Astrocyte (in vitro differentiated cells and primary cell): ENCODE data around the gene RNF180. TPM values are rescaled to one million over a fixed set of nuclear protein-coding genes. Genes with fewer than 3 reads are reported as not detected.

Source experiments
- DNase-seq: peaks from one replicate; pipeline ENCODE4 v3.0.0-alpha.2; 2010; ENCODE audit warnings: low read depth
- FAIRE-seq: peaks from 2 replicates; lab custom pipeline; 2011; peaks lifted over from hg19 to GRCh38; lab: Jason Lieb, UNC
- H2AFZ ChIP-seq: 2 replicates; pipeline ENCODE4 v1.6.0; 2012; ENCODE audit warnings: low read depth, low read length, inconsistent platforms
- H3K27ac ChIP-seq: 2 replicates; pipeline ENCODE4 v1.5.1; 2011; ENCODE audit warnings: low read depth, low read length, inconsistent platforms
- H3K27me3 ChIP-seq: 2 replicates; pipeline ENCODE4 v1.6.0; 2011; ENCODE audit warnings: low read length, inconsistent platforms; ENCODE audit not compliant: insufficient read depth
- H3K36me3 ChIP-seq: 2 replicates; pipeline ENCODE4 v1.5.1; 2011; ENCODE audit warnings: low read length, inconsistent platforms; ENCODE audit not compliant: insufficient read depth
- H3K4me1 ChIP-seq: 2 replicates; pipeline ENCODE4 v1.5.1; 2011; ENCODE audit warnings: low read length, inconsistent platforms; ENCODE audit not compliant: insufficient read depth
- H3K4me2 ChIP-seq: 2 replicates; pipeline ENCODE4 v1.6.0; 2012; ENCODE audit warnings: low read length, inconsistent platforms
- H3K4me3 ChIP-seq: 2 replicates; pipeline ENCODE4 v1.5.1; 2011; ENCODE audit warnings: low read depth, mild to moderate bottlenecking, low read length, inconsistent platforms; ENCODE audit not compliant: insufficient read depth
- H3K79me2 ChIP-seq: 2 replicates; pipeline ENCODE4 v1.6.0; 2012; ENCODE audit warnings: mild to moderate bottlenecking, low read length, inconsistent platforms; ENCODE audit not compliant: insufficient read depth
- H3K9ac ChIP-seq: 2 replicates; pipeline ENCODE4 v1.6.0; 2012; ENCODE audit warnings: mild to moderate bottlenecking, low read length, inconsistent platforms
- H3K9me3 ChIP-seq: 2 replicates; pipeline ENCODE4 v1.5.1; 2012; ENCODE audit warnings: low read depth, mild to moderate bottlenecking, low read length, inconsistent platforms; ENCODE audit not compliant: insufficient read depth
- H4K20me1 ChIP-seq: 2 replicates; pipeline ENCODE4 v1.6.0; 2012; ENCODE audit warnings: low read length, inconsistent platforms; ENCODE audit not compliant: insufficient read depth
- H3K27ac Mint-ChIP-seq: one replicate; pipeline ENCODE4 v1.8.0; 2021; ENCODE audit warnings: mild to moderate bottlenecking, mixed read lengths; ENCODE audit not compliant: unreplicated experiment
- H3K27me3 Mint-ChIP-seq: one replicate; pipeline ENCODE4 v1.8.0; 2021; ENCODE audit warnings: low read depth, mixed read lengths; ENCODE audit not compliant: unreplicated experiment
- H3K36me3 Mint-ChIP-seq: one replicate; pipeline ENCODE4 v1.8.0; 2021; ENCODE audit warnings: low read depth, mixed read lengths; ENCODE audit not compliant: unreplicated experiment
- H3K4me1 Mint-ChIP-seq: one replicate; pipeline ENCODE4 v1.8.0; 2021; ENCODE audit warnings: low read depth, mixed read lengths; ENCODE audit not compliant: unreplicated experiment
- H3K4me3 Mint-ChIP-seq: one replicate; pipeline ENCODE4 v1.8.0; 2021; ENCODE audit warnings: mild to moderate bottlenecking, moderate library complexity, mixed read lengths; ENCODE audit not compliant: unreplicated experiment
- H3K9me3 Mint-ChIP-seq: one replicate; pipeline ENCODE4 v1.8.0; 2021; ENCODE audit warnings: mild to moderate bottlenecking, mixed read lengths; ENCODE audit not compliant: unreplicated experiment
- EZH2 ChIP-seq: IDR thresholded peaks from 2 replicates; pipeline ENCODE4 v1.6.1; 2012; ENCODE audit warnings: mild to moderate bottlenecking, low read length, inconsistent platforms; ENCODE audit not compliant: insufficient read depth
- total RNA-seq: library from RNA; stranded (reverse); gene quantifications from 2 replicates; pipeline ENCODE4 v1.2.1, GENCODE V29; 2021
- TF ChIP-seq, protein P1 (sequence below): IDR thresholded peaks from 2 replicates; pipeline ENCODE4 v1.5.1; 2011; ENCODE audit warnings: low read depth, mild to moderate bottlenecking, inconsistent platforms, low read length, moderate library complexity; ENCODE audit not compliant: insufficient read depth

Gene RNF180
- total RNA-seq, 1 donor from 2014 or later = 5.4 TPM

DNA sequence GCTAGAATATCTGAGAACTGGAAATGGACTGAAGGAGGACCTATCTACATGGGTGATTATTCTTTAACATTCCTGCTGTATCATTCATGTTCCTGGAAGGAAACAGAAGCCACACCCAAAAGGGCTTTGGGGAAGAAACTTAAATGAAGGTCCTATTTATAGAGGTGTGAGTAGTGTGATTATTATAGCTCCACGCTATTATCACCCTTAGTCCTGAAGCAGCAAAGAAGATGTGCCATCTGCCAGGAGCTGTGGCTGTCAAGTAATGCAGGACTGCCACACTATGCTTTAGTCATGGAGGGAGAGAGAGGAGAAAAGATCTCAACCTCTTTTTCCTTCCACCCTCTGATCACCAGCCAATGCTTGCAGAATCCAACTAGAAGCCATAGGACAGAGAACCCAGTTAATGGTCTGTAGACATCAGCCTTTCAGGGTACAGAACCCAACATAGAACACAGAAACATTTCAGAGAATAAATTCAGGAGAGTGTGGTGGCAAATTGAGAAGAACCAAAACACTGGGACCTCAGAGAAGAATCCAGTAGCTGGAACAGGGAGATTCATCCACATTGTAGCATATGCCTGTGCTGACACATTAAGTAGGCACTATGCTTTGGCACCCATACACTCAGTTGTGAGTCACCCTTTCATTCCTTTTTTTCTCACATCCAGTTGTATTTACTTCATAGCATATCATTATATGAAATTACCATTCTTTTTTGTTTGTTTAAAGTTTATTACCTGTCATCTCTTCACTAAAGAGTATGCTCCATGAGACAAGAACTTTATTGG, 21.0 kb upstream of the RNF180 start:
- Mint-ChIP-seq H3K9me3 (no peaks in the 10 kb centered on the region), H3K4me1 (peaks cover 5% of the 10 kb centered on the region), H3K27me3 (no peaks in the 10 kb centered on the region), H3K4me3 (no peak overlapping the region), H3K27ac (no peak overlapping the region), H3K36me3 (no peaks in the 10 kb centered on the region)
- H3K4me3 ChIP-seq = no peak overlapping the region
- peak; percentile 67 for FAIRE-seq
- TF ChIP-seq EZH2 = no peak
- TF ChIP-seq, protein P1, sequence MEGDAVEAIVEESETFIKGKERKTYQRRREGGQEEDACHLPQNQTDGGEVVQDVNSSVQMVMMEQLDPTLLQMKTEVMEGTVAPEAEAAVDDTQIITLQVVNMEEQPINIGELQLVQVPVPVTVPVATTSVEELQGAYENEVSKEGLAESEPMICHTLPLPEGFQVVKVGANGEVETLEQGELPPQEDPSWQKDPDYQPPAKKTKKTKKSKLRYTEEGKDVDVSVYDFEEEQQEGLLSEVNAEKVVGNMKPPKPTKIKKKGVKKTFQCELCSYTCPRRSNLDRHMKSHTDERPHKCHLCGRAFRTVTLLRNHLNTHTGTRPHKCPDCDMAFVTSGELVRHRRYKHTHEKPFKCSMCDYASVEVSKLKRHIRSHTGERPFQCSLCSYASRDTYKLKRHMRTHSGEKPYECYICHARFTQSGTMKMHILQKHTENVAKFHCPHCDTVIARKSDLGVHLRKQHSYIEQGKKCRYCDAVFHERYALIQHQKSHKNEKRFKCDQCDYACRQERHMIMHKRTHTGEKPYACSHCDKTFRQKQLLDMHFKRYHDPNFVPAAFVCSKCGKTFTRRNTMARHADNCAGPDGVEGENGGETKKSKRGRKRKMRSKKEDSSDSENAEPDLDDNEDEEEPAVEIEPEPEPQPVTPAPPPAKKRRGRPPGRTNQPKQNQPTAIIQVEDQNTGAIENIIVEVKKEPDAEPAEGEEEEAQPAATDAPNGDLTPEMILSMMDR = no peak
- H3K27me3 ChIP-seq = no peaks in the 10 kb centered on the region
- peak; percentile 64 for DNase-seq
- no peak overlapping the region for H3K9ac ChIP-seq
- H3K9me3 ChIP-seq = no peaks in the 10 kb centered on the region
- peaks cover 8% of the 10 kb centered on the region for H3K4me1 ChIP-seq
- no peaks in the 10 kb centered on the region for H3K36me3 ChIP-seq
- no peaks in the 10 kb centered on the region for H3K79me2 ChIP-seq
- peak overlapping the region; percentile 21 for H3K4me2 ChIP-seq
- H3K27ac ChIP-seq = no peak overlapping the region
- H2AFZ ChIP-seq = no peak overlapping the region
- no peaks in the 10 kb centered on the region for H4K20me1 ChIP-seq

DNA sequence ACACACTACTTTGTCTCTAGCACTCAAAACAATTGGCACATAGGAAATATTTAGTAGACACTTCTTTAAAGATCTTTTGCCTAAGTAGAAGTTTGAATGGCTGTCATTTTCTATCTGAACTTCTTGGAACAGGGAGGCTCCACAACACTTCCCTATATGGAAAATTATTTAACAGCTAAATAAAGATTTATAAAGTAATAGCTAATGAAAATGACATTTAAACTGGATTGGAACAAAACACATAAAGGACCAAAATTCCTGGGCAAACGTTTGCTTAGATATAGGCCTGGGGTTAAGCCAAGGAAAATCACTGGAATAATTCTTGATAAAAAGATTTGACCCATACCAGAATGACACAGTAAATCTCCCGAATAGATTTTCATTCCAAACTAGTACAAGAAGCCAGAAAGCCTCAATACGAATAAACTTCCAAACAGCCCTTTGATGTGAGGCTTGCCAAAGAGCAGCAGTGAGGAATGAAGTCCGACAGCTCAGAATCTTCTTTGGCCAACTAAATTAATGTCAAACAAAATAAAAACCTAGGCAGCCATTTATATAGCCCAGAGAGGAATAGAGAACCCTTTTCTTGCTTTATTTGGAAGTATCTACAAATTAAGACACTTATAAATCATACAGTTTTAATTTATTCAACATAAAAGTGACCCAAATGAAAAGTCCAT, 20.3 kb upstream of the RNF180 start:
- Histone ChIP-seq H3K36me3 (no peaks in the 10 kb centered on the region), H4K20me1 (no peaks in the 10 kb centered on the region), H3K4me2 (no peak overlapping the region), H3K9me3 (no peaks in the 10 kb centered on the region), H3K27ac (no peak overlapping the region), H3K4me1 (peaks cover 8% of the 10 kb centered on the region), H3K79me2 (no peaks in the 10 kb centered on the region), H3K27me3 (no peaks in the 10 kb centered on the region), H2AFZ (no peak overlapping the region), H3K4me3 (no peak overlapping the region), H3K9ac (no peak overlapping the region)
- Mint-ChIP-seq H3K36me3 (no peaks in the 10 kb centered on the region), H3K27me3 (no peaks in the 10 kb centered on the region), H3K4me1 (peaks cover 5% of the 10 kb centered on the region), H3K27ac (no peak overlapping the region), H3K9me3 (no peaks in the 10 kb centered on the region), H3K4me3 (no peak overlapping the region)
- TF ChIP-seq, protein P1 = no peak
- no peak for TF ChIP-seq EZH2
- FAIRE-seq = no peak
- peak; percentile 11 for DNase-seq
